Neuronal stem cell (in vitro differentiated cells): ENCODE data around the gene CYP4A22.
"Not testable (repeated sequence)": the region's sequence is repeated elsewhere in the genome, so short reads cannot be mapped to it uniquely, and the experiment has no call there.

Experiments
- DNase-seq: peaks from one replicate; pipeline ENCODE4 v3.0.0-alpha.2; 2013; ENCODE audit warnings: low spot score
- H2AFZ ChIP-seq: one replicate; pipeline ENCODE4 v1.6.1; 2013; ENCODE audit warnings: mild to moderate bottlenecking, low read length, inconsistent platforms
- H2AK5ac ChIP-seq: 2 replicates; pipeline ENCODE4 v1.6.1; 2013; ENCODE audit warnings: low read depth, mild to moderate bottlenecking, inconsistent platforms, low read length, moderate library complexity, mixed read lengths
- H2BK120ac ChIP-seq: 2 replicates; pipeline ENCODE4 v1.6.1; 2013; ENCODE audit warnings: low read depth, mild to moderate bottlenecking, inconsistent platforms, low read length, moderate library complexity, mixed read lengths
- H2BK12ac ChIP-seq: one replicate; pipeline ENCODE4 v1.6.1; 2013; ENCODE audit warnings: low read length, inconsistent platforms
- H2BK15ac ChIP-seq: 2 replicates; pipeline ENCODE4 v1.6.1; 2013; ENCODE audit warnings: mild to moderate bottlenecking, low read length, inconsistent platforms, mixed read lengths
- H2BK5ac ChIP-seq: one replicate; pipeline ENCODE4 v1.6.1; 2013; ENCODE audit warnings: inconsistent platforms, mild to moderate bottlenecking, low read length, moderate library complexity
- H3K14ac ChIP-seq: one replicate; pipeline ENCODE4 v1.6.1; 2013; ENCODE audit warnings: low read length, inconsistent platforms
- H3K18ac ChIP-seq: 2 replicates; pipeline ENCODE4 v1.6.1; 2013; ENCODE audit warnings: low read length, inconsistent platforms
- H3K23ac ChIP-seq: 2 replicates; pipeline ENCODE4 v1.6.1; 2013; ENCODE audit warnings: low read depth, mild to moderate bottlenecking, mixed read lengths, low read length, inconsistent platforms; ENCODE audit not compliant: poor library complexity
- H3K27ac ChIP-seq: replicated peaks from 3 replicates; pipeline ENCODE4 v1.5.1; 2013; ENCODE audit warnings: low read length, inconsistent platforms
- H3K27me3 ChIP-seq, 3 experiments: 2 replicates each; pipeline ENCODE4 v1.6.1; 2013; ENCODE audit warnings: low read length in 3 of 3, mild to moderate bottlenecking in 2 of 3, inconsistent platforms in 1 of 3, low read depth in 1 of 3, mixed read lengths in 1 of 3, moderate library complexity in 1 of 3; ENCODE audit not compliant: control insufficient read depth in 3 of 3, insufficient read depth in 3 of 3
- H3K36me3 ChIP-seq, 2 donors: replicated peaks in 1 of 2; 2 replicates each; pipeline ENCODE4 v1.6.1; 2013; ENCODE audit warnings: low read length in 2 of 2; ENCODE audit not compliant: control insufficient read depth in 2 of 2, insufficient read depth in 2 of 2
- H3K4ac ChIP-seq: 2 replicates; pipeline ENCODE4 v1.6.1; 2013; ENCODE audit warnings: inconsistent platforms, mild to moderate bottlenecking, low read length, moderate library complexity
- H3K4me1 ChIP-seq, 2 donors: 1 replicate in 1 of 2; 2 replicates in 1 of 2; pipeline ENCODE4 v1.6.1; 2013; ENCODE audit warnings: low read length in 2 of 2, low read depth in 1 of 2; ENCODE audit not compliant: control insufficient read depth in 2 of 2, insufficient read depth in 1 of 2
- H3K4me2 ChIP-seq: one replicate; pipeline ENCODE4 v1.6.1; 2013; ENCODE audit warnings: mild to moderate bottlenecking, low read length, inconsistent platforms; ENCODE audit not compliant: insufficient read depth, poor library complexity, severe bottlenecking
- H3K4me3 ChIP-seq, 2 donors: 2 replicates each; pipeline ENCODE4 v1.5.1; 2013; ENCODE audit warnings: low read length in 2 of 2, mild to moderate bottlenecking in 2 of 2, inconsistent platforms in 1 of 2, moderate library complexity in 1 of 2
- H3K79me1 ChIP-seq: one replicate; pipeline ENCODE4 v1.6.1; 2013; ENCODE audit warnings: low read depth, mild to moderate bottlenecking, inconsistent platforms, low read length, moderate library complexity
- H3K9ac ChIP-seq: one replicate; pipeline ENCODE4 v1.6.1; 2013; ENCODE audit warnings: mild to moderate bottlenecking, low read depth, low read length, inconsistent platforms; ENCODE audit not compliant: poor library complexity
- H3K9me3 ChIP-seq, 2 donors: replicated peaks in 1 of 2; 2 replicates each; pipeline versions ENCODE3 to v1.6.1; 2013; ENCODE audit warnings: low read length in 2 of 2, mild to moderate bottlenecking in 2 of 2, inconsistent platforms in 1 of 2, low read depth in 1 of 2, mixed read lengths in 1 of 2, moderate library complexity in 1 of 2; ENCODE audit not compliant: control insufficient read depth in 2 of 2, insufficient read depth in 1 of 2
- H4K8ac ChIP-seq: one replicate; pipeline ENCODE4 v1.6.1; 2013; ENCODE audit warnings: low read depth, mild to moderate bottlenecking, inconsistent platforms, low read length, moderate library complexity
- H4K91ac ChIP-seq: one replicate; pipeline ENCODE4 v1.6.1; 2013; ENCODE audit warnings: low read length, low read depth, mild to moderate bottlenecking, inconsistent platforms; ENCODE audit not compliant: poor library complexity
- WGBS, 2 donors: extraction: QIAGEN DNeasy Blood & Tissue Kit; methylation state at CpG; one replicate each; pipeline ENCODE4 v1.1.7; 2013; ENCODE audit warnings: missing lambda C conversion rate in 2 of 2, mixed read lengths in 1 of 2; ENCODE audit not compliant: insufficient read length in 2 of 2, insufficient replicate concordance in 1 of 2; ENCODE audit errors: extremely low coverage in 2 of 2; 5-methylcytosine and 5-hydroxymethylcytosine counted together

Gene CYP4A22

DNA sequence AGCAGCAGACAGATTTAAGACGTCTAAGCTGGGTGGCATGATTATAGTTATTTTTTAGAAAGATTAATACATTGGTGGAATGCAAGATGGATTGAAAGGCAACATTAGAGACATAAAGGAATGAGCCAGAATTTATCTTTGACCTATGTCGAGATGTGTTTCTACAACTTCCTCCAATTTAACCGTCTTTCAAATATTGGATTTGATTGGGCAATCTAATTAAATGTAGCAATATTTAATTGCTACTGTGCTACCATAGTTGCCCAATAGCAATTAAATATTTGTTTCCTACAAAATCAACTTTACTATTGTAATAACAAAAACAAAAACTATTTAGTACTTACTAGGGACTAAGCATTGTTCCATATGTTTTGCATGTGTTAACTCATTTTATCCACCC is 30.4 kb upstream of the CYP4A22 start:
- H3K79me1 ChIP-seq: no peaks in the 10 kb centered on the region
- no CpG with 5 or more reads among the region's 3 CpGs for WGBS, 2 donors
- no peak overlapping the region for H3K9ac ChIP-seq
- no peak overlapping the region for H3K23ac ChIP-seq
- no peak overlapping the region for H2BK12ac ChIP-seq
- H3K14ac ChIP-seq: no peak overlapping the region
- no peak overlapping the region for H4K91ac ChIP-seq
- no peak overlapping the region for H2BK5ac ChIP-seq
- H2AK5ac ChIP-seq: no peak overlapping the region
- H2BK15ac ChIP-seq: no peak overlapping the region
- H3K4ac ChIP-seq: no peak overlapping the region
- no peak overlapping the region for H4K8ac ChIP-seq
- H3K36me3 ChIP-seq: no peaks in the 10 kb centered on the region
- no peaks in the 10 kb centered on the region for H3K9me3 ChIP-seq
- no peak overlapping the region for H2AFZ ChIP-seq
- no peak overlapping the region for H2BK120ac ChIP-seq
- no peaks in the 10 kb centered on the region for H3K4me1 ChIP-seq
- no peak for DNase-seq
- no peaks in the 10 kb centered on the region for H3K27me3 ChIP-seq
- H3K4me3 ChIP-seq: no peak overlapping the region
- no peak overlapping the region for H3K18ac ChIP-seq
- H3K27ac ChIP-seq: no peak overlapping the region
- H3K4me2 ChIP-seq: no peak overlapping the region

- not testable (repeated sequence) for H3K4ac ChIP-seq, H3K4me3 ChIP-seq, H2BK12ac ChIP-seq, H3K18ac ChIP-seq, H3K79me1 ChIP-seq, H2BK5ac ChIP-seq, H2AFZ ChIP-seq, H2BK15ac ChIP-seq, H4K91ac ChIP-seq, H3K14ac ChIP-seq, H3K4me1 ChIP-seq, H2BK120ac ChIP-seq, H3K23ac ChIP-seq, H2AK5ac ChIP-seq, H3K27ac ChIP-seq, H3K36me3 ChIP-seq, H4K8ac ChIP-seq, H3K9me3 ChIP-seq, H3K4me2 ChIP-seq, H3K27me3 ChIP-seq, DNase-seq, H3K9ac ChIP-seq
- WGBS, 2 donors: no CpG with 5 or more reads among the region's 10 CpGs
Observed at GRCh38 chr1:47107851-47108574, 29.2 kb upstream of the CYP4A22 start.

DNA sequence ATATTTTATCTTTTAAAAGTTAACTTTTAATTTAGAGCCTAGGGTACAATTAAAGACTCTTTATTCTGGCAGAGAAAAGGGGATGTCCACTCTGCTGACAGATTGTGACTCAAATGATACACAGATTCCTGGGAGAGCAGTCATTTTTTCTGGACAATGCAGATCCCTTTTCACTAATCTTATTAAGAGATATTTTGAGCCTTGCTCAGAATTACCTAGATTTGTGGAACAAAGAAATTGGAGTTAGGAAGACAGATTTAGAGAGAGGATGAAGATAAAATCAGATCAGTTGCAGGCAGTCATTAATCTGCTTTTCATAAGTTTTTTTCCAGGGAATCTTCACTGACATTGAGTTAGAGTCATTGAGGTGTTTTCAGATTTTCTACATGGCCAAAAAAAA is 27.8 kb upstream of the CYP4A22 start:
- not testable (repeated sequence) for H3K4me1 ChIP-seq, H2AK5ac ChIP-seq, H3K9me3 ChIP-seq, H4K91ac ChIP-seq, H3K27ac ChIP-seq, H3K36me3 ChIP-seq, H4K8ac ChIP-seq, H2BK15ac ChIP-seq, H3K9ac ChIP-seq, H3K14ac ChIP-seq, H3K18ac ChIP-seq, H3K23ac ChIP-seq, H2BK120ac ChIP-seq, H3K4me3 ChIP-seq, H3K4ac ChIP-seq, H3K4me2 ChIP-seq, H3K27me3 ChIP-seq, H2BK12ac ChIP-seq, H3K79me1 ChIP-seq, H2BK5ac ChIP-seq, H2AFZ ChIP-seq, DNase-seq

- no peak overlapping the region for H3K23ac ChIP-seq
- no peaks in the 10 kb centered on the region for H3K9me3 ChIP-seq
- H2BK5ac ChIP-seq: no peak overlapping the region
- H3K18ac ChIP-seq: no peak overlapping the region
- no peak overlapping the region for H2BK120ac ChIP-seq
- no peaks in the 10 kb centered on the region for H3K27me3 ChIP-seq
- no peak overlapping the region for H3K4ac ChIP-seq
- no peak overlapping the region for H2BK12ac ChIP-seq
- DNase-seq: no peak
- no peaks in the 10 kb centered on the region for H3K79me1 ChIP-seq
- no peak overlapping the region for H3K9ac ChIP-seq
- no peaks in the 10 kb centered on the region for H3K36me3 ChIP-seq
- H3K4me3 ChIP-seq: no peak overlapping the region
- H2BK15ac ChIP-seq: no peak overlapping the region
- no peak overlapping the region for H4K8ac ChIP-seq
- H3K4me1 ChIP-seq: no peaks in the 10 kb centered on the region
- WGBS, 2 donors: no CpG with 5 or more reads among the region's 4 CpGs
- H2AFZ ChIP-seq: no peak overlapping the region
- no peak overlapping the region for H4K91ac ChIP-seq
- no peak overlapping the region for H3K4me2 ChIP-seq
- H3K27ac ChIP-seq: no peak overlapping the region
- H2AK5ac ChIP-seq: no peak overlapping the region
- H3K14ac ChIP-seq: no peak overlapping the region
Observed at GRCh38 chr1:47113178-47113577, 24.1 kb upstream of the CYP4A22 start.
